Stimulated activated CD4-positive, alpha-beta T cell treated with anti-CD3 and anti-CD28 coated beads, Interleukin-1b, Interleukin-23, amount 100 ng/mL, for 24 hours (primary cell): ENCODE data around the gene MAF.

Experiments
- DNase-seq, 4 experiments: peaks; one replicate each; pipeline ENCODE4 v3.0.0-alpha.2; 2020; ENCODE audit warnings: low read depth in 4 of 4, low spot score in 1 of 4

Gene MAF

GRCh38 chr16:79592186-79592585 lies 8.4 kb downstream of the MAF start:
- no peak for DNase-seq

GRCh38 chr16:79589601-79590102 lies 10.9 kb downstream of the MAF start:
- no peak for DNase-seq

GRCh38 chr16:79587897-79588296 lies 12.6 kb downstream of the MAF start:
- DNase-seq = no peak

GRCh38 chr16:79587296-79587695 lies 13.2 kb downstream of the MAF start:
- no peak for DNase-seq

GRCh38 chr16:79582789-79583188 lies 17.7 kb downstream of the MAF start:
- DNase-seq = no peak

- no peak for DNase-seq
Measured at GRCh38 chr16:79580453-79581191, 19.9 kb downstream of the MAF start.

GRCh38 chr16:79576602-79577001 lies 23.9 kb downstream of the MAF start:
- no peak for DNase-seq

- DNase-seq = no peak
Measured at GRCh38 chr16:79573884-79574283, 26.7 kb downstream of the MAF start.

GRCh38 chr16:79573071-79573470 lies 27.5 kb downstream of the MAF start:
- DNase-seq = no peak

- DNase-seq = no peak
Measured at GRCh38 chr16:79571903-79572535, 28.5 kb downstream of the MAF start.

GRCh38 chr16:79571065-79571902 lies 29.3 kb downstream of the MAF start:
- DNase-seq = no peak

- DNase-seq = no peak
Measured at GRCh38 chr16:79564671-79565107, 35.8 kb downstream of the MAF start.

- DNase-seq = no peak
Measured at GRCh38 chr16:79563921-79564320, 36.6 kb downstream of the MAF start.

- DNase-seq = no peak
Measured at GRCh38 chr16:79562166-79562823, 38.2 kb downstream of the MAF start.

- no peak for DNase-seq
Measured at GRCh38 chr16:79561729-79562128, 38.8 kb downstream of the MAF start.

- no peak for DNase-seq
Measured at GRCh38 chr16:79560923-79561322, 39.6 kb downstream of the MAF start.

GRCh38 chr16:79560318-79560717 lies 40.2 kb downstream of the MAF start:
- DNase-seq = no peak

- DNase-seq = no peak
Measured at GRCh38 chr16:79559532-79559931, 41.0 kb downstream of the MAF start.

- DNase-seq = no peak
Measured at GRCh38 chr16:79557421-79557820, 43.1 kb downstream of the MAF start.

GRCh38 chr16:79554912-79555311 lies 45.6 kb downstream of the MAF start:
- DNase-seq = no peak

- no peak for DNase-seq
Measured at GRCh38 chr16:79550373-79550772, 50.2 kb downstream of the MAF start.
